ENCODE results near the gene TMC4. TPM values are rescaled to one million over a fixed set of nuclear protein-coding genes. Genes with fewer than 3 reads are reported as not detected.
A peak's percentile ranks its signal among the peaks of the same experiment; 100 is the strongest.

Gene TMC4
- total and polyA plus RNA-seq, 4 donors: 0.23 to 2.4 (median 1.4) TPM

GRCh38 chr19:54203151-54203611 lies 30.2 kb upstream of the TMC4 start:
- peaks cover 20 to 47% (median 32%) of the 10 kb centered on the region in 4 donors for H3K36me3 ChIP-seq (ENCODE audit: control insufficient read depth in 4 of 4, insufficient read depth in 3 of 4, low read depth in 1 of 4, low read length in 3 of 4)
- TF ChIP-seq SP1 (IDR thresholded peaks at IDR 0.05) (peak; percentile 69), NR2F2 (IDR thresholded peaks at IDR 0.05) (no peak), YY1 (IDR thresholded peaks at IDR 0.05) (peak; percentile 48), EGR1 (IDR thresholded peaks at IDR 0.05; ENCODE audit: low read depth in 2 of 2) (no peak), ZBTB33 (IDR thresholded peaks at IDR 0.05) (peak; percentile 64), RAD21 (IDR thresholded peaks at IDR 0.05) (peak; percentile 8 to 29), JUND (IDR thresholded peaks at IDR 0.05) (peak; percentile 61 to 62), GABPA (IDR thresholded peaks at IDR 0.05 in 1 of 2, conservative IDR thresholded peaks at IDR 0.05 in 1 of 2) (no peak), MAX (IDR thresholded peaks at IDR 0.05) (no peak), TAF1 (conservative IDR thresholded peaks at IDR 0.05) (peak; percentile 30), HNF4G (IDR thresholded peaks at IDR 0.05) (peak; percentile 29), RXRA (IDR thresholded peaks at IDR 0.05) (peak; percentile 76 to 84), CTCF (IDR thresholded peaks at IDR 0.05; ENCODE audit: low read depth, low read length, missing input control) (no peak), FOXA1 (IDR thresholded peaks at IDR 0.05) (no peak), REST (IDR thresholded peaks at IDR 0.05) (peak; percentile 59), FOXA2 (IDR thresholded peaks at IDR 0.05) (peak; percentile 57), HNF4A (conservative IDR thresholded peaks at IDR 0.05) (peak; percentile 57 to 64)
- TF ChIP-seq, protein P1, sequence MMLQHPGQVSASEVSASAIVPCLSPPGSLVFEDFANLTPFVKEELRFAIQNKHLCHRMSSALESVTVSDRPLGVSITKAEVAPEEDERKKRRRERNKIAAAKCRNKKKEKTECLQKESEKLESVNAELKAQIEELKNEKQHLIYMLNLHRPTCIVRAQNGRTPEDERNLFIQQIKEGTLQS (IDR thresholded peaks at IDR 0.05): no peak
- H3K4me1 ChIP-seq (ENCODE audit: control insufficient read depth in 4 of 4, insufficient read depth in 4 of 4, low read length in 3 of 4): peaks cover 15 to 70% (median 60%) of the 10 kb centered on the region in 4 donors
- peak overlapping the region; percentile 42 to 91 for H3K27ac ChIP-seq (ENCODE audit: low read depth in 1 of 2, low read length in 2 of 2)
- H3K9ac ChIP-seq (ENCODE audit: low read depth in 1 of 2, low read length in 2 of 2): peak overlapping the region; percentile 9 to 32
- no peak for DNase-seq (ENCODE audit: low spot score)
- H3K4me3 ChIP-seq (ENCODE audit: low read depth in 1 of 3, low read length in 3 of 3): peak overlapping the region; percentile 66 to 98 (median 86)
- no peaks in the 10 kb centered on the region for H3K27me3 ChIP-seq (ENCODE audit: control insufficient read depth in 4 of 4, insufficient read depth in 4 of 4, low read length in 3 of 4)
- H3K9me3 ChIP-seq (ENCODE audit: control insufficient read depth in 4 of 4, low read length in 3 of 4): no peaks in the 10 kb centered on the region
- WGBS: 15% methylated on average over 9 of the region's 9 CpGs
